GM21619 (cell line): Measurements from ENCODE around the gene ARF5.
"Not testable (repeated sequence)": the region's sequence is repeated elsewhere in the genome, so short reads cannot be mapped to it uniquely, and the experiment has no call there.

Experiments
- ATAC-seq: cut with Tn5 transposase; IDR thresholded peaks from one replicate; pipeline ENCODE4 v1.9.1; 2021; ENCODE audit not compliant: unreplicated experiment

Gene ARF5

DNA sequence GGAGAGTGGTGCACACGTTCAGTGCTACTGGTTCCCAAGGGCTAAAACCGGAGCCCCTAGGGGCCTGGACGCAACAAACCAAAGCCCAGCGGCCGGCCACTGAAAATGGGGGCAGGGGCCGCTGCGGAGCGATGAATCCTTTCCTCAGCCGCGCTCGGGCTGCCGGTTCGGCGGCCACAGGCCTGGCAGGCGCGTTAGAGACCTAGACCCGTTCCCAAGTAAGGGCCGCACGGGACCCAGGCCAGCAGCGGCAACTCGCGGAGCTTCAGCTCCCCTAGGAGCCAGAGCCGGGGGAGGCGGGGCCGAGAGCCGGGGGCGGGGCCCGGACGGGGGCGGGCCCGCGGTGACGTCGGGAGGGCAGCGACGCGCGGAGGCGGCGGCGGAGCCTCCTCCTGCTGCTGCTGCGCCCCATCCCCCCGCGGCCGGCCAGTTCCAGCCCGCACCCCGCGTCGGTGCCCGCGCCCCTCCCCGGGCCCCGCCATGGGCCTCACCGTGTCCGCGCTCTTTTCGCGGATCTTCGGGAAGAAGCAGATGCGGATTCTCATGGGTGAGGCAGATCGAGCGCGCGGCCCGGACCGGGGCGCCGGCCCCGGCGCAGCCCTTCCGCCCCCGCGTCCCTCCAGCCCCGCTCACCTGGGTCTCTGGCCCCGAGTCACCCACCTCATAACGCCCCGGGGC lies at the start of gene ARF5:
Gene ARF5, plus strand, starts transcription at position 393 of the 678 bp plus-strand sequence. Its CDS starts 88 bp downstream, at position 481.
- peak; percentile 64 for ATAC-seq

DNA sequence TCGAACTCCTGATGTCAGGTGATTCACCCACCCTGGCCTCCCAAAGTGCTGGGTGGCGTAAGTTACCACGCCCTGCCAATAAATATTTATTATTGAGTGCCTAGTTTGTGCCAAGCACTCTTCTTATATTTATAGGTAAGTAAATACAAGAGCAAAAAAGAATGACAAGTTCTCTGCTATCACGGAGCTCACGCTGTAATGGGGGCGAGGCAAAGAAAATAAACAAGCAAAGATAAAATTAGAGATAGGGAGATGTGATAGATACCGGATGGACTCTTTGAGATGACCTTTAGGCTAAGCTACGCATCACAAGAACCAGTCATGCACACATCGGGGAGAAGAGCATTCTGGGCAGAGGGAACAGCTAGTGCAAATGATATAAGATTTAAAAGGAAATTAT lies 49.1 kb upstream of the ARF5 start:
- no peak for ATAC-seq

DNA sequence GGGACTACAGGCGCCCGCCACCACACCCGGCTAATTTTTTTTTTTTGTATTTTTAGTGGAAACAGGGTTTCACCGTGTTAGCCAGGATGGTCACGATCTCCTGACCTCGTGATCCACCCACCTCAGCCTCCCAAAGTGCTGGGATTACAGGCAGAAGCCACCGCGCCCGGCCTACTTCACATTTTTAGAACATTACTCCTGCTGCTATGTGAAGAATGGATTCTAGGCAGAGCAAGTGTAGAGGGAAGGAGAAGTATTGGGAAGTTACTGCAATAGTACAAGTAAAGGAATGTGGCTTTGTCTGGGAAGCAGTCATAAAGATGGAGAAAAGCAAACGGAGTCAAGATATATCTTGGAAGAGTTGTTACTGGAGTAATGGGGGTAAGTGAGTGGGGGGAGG lies 47.8 kb upstream of the ARF5 start:
- not testable (repeated sequence) for ATAC-seq

DNA sequence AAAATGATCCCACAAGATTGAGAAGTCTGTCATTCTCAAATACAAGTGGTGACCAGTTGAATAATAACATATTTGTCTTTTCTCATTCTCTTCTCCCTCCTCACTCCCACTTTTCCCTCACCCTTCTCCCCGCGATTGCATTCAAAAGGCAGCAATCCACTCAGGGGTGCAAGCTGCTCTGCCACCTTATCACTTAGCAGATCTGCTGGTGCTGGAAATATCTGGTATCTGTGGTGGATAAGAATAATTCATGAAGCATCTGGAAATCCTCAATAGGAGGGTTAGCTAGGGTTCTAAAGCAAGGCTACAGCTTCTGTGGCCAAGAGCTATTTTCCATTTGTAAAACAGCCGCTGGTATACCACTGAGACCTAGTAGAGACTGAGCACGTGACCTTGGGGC lies 46.7 kb upstream of the ARF5 start:
- ATAC-seq = no peak

DNA sequence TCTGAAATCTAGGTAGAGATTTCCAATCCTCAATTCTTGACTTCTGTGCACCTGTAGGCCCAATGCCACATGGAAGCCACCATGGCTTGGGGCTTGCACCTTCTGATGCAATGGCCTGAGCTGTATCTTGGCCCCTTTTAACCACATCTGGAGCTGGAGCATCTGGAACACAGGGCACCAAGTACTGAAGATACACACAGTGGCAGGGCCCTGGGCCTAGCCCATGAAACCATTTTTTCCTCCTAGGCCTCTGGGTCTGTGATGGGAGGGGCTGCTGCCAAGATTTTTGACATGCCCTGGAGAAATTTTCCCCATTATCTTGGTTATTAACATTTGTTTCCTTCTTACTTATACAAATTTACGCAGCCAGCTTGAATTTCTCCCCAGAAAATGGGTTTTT lies 41.9 kb upstream of the ARF5 start:
- no peak for ATAC-seq

DNA sequence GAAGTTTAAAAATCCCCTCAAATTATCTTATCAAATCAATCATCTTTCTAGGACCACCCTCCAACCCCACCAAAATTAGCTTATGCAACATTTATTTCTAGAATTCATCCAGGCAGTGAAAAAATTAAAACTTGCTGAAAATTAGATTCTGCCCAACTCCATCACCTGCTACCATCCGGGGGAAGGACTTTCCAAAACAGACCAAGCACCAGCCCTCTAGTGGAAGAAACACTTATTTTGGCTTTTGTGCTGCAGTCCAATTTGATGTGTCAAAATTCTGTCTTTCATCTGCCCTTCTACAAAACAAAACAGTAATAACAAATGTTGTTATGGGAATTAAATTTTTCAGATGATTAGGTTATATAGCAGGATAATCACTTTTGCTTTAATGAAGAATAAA lies 38.0 kb upstream of the ARF5 start:
- no peak for ATAC-seq

DNA sequence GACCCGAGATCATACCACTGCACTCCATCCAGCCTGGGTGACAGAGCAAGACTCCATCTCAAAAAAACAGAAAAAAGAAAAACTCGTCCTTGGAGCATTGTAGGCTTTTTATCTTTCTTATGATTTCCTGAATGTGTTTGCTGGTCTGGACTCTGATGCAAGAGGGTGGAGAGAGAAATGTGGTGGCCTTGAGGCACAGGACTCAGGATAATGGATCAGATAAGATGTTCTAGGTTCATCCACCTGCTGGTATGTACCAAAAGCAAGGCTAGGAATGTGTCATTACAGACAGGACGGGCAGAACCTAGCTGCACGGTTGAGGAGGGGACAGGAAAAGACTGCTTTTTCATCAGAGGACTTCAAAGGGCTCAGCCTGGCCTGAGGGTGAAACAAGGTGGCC lies 36.3 kb upstream of the ARF5 start:
- no peak for ATAC-seq

DNA sequence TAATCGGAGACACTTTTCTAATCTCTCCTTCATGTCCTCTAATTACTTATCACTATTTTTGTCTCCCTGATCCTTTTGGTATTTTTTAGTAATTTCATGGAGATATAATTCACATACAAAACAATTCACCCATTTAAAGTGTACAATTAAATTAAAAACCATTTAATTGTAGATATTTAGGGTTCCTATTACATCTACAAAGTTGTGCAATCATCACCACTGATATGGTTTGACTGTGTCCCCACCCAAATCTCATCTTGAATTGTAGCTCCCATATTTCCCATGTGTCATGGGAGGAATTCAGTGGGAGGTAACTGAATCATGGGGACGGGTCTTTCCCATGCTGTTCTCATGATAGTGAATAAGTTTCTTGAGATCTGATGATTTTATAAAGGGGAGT lies 31.8 kb upstream of the ARF5 start:
- ATAC-seq = no peak

DNA sequence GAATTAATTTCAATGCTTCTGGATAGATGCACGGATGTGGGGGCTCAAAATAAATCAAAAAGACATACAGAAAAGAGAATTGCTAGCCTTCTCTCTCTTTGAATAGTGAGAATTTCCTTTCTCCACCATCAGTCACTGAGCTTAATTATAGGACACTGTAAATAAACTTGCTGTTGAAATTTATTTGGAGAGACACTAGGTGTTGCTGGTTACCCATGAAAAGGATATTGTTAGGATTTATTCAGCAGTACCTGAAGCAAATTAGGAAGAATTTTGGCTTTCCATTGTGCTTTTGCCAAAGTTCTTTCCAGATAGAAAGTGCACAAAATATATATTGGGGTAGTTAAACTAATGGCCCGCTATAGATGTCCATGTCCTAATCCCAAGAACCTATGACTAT lies 30.4 kb upstream of the ARF5 start:
- ATAC-seq = no peak

DNA sequence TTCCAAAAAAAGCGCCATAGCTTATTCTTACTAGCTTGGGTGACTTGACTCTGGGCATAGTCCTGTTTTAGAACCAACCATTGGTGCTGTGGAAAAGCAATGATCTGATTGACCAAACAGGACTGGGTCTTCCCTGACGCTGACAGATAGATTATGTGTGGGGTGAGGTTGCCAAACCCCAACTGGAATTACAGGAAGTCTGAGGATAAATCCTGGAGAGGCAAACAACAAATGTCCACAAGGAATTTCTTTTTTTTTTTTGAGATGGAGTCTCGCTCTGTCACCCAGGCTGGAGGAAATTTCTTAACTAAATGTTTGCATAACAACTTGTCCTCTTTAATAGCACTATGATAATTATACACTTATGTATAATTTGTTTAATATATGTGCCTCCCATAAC lies 22.0 kb upstream of the ARF5 start:
- no peak for ATAC-seq

DNA sequence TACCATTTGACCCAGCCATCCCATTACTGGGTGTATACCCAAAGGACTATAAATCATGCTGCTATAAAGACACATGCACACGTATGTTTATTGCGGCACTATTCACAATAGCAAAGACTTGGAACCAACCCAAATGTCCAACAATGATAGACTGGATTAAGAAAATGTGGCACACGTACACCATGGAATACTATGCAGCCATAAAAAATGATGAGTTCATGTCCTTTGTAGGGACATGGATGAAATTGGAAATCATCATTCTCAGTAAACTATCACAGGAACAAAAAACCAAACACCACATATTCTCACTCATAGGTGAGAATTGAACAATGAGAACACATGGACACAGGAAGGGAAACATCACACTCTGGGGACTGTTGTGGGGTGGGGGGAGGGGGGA lies 20.2 kb upstream of the ARF5 start:
- not testable (repeated sequence) for ATAC-seq

DNA sequence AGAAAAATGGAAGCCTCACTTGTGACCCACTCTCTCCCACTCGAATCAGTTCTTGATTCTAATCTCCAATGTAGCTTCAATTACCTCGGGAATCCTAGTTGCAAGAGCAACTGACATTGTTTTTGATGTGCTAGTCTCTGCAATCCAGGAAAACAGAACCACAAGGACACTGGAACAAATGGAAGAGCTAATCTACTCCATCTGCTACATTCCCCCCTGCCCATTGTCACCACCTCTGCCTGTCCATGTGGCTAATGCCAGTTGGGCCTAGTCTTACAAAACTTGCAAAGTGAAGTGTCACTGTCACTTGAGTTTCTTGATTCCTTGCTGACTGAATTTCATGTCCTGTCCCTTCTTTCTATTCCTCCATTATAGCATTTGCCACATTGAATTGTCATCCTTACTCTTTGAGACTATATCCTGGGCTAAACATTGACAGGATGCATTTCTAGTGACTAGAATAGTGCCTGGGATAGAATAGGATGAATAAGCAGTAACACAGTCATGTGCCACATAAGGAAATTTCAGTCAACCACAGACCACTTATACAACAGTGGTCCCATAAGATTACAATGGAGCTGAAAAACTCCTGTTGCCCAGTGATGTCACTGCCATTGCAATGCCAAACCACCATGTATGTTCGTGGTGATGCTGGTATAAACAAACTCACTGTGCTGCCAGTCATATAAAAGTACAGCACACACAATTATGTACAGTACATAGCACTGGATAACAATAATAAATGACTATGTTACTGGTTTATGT lies 16.3 kb upstream of the ARF5 start:
- ATAC-seq = no peak

DNA sequence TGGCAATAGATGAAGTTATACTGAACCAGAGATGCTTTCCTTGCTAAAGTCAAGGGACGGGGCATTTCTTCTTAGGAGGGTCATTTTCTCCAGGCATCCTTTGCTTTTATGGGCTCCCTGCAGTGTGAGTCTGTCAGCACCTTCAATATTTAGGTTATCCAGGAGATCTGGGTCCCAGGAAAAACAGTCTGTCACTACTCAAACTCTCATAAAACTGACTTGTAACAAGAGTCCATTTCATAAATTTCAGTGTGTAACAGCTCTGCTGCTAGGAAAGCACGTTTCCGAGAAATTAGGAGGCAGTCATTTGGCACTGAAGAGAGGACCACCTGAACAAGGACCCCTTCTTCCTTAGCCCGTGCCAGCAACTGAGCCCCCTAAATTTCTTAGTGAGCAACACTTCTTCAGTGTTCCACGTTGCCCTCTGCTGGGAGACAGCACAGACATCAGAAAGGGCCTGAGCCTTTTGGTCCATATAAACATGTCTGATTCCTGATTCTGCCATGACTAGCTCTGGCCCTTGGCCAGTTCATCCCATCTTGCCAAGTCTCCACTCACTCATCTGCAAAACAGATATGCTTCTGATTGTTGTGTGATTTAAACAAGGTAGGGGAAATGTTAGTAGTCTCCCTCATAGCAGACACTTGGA lies 10.1 kb upstream of the ARF5 start:
- no peak for ATAC-seq

DNA sequence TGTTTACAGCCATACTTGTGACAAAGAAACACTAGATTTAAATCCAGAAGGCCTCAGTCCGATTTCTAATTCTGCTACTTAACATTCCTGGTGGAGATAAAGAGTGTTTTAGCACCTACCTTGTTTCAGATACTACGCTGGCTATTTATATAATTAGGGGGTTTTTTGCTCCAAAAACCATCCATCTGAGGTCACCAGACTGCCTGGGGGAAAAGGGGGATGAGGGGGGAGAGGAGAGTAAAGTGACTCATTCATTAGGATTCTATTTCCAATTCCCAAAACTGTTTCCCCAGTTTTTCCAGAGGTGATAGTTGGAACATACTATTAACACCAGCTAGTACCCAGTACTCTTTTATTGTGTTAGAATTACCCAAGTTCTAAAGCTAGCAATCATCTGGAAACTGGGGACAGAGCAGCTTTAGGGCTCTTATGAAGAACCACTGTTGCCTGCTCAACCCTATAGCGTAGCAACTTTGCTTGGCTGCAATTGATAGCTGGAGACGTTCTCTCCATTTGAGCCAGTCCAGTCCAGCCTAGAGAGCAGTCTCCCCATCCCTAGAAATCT lies 9.4 kb upstream of the ARF5 start:
- no peak for ATAC-seq

DNA sequence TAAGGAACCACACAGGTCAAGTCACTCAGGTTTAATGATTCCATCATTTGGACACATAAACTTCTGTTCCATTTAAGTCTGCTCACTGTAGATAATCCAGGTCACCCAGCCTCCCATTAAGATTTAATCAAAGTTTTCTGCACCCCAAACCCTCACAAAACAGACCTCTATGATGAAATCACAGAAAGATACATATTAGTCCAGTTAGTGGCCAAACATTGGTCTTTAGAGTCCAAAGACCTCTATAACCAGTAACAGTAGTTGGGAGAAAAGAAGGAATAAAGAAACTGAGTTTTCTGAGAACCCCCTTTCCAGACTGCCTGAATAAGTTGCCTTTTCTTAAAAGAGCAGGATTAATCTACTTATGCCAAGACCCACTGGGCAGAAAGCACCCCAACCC lies 7.6 kb upstream of the ARF5 start:
- no peak for ATAC-seq

DNA sequence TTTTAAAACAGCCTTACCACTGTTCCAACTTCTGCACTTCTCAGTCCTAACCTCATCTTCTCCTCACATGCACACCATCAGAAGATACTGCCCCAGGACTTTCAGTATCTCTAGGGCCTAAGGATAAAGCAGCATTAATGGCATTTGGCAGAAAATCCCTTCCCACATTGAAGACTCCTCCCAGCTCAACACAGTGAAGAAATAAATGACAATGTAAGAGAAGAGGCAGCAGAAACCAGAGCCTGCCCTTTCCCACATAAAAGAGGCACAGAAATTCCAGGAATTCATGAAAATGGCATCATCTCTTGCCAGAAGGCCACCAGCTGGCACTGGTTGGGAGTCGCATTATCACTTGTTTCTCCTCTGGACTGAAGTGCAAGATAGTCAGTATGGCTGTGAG lies 6.5 kb upstream of the ARF5 start:
- ATAC-seq = no peak

DNA sequence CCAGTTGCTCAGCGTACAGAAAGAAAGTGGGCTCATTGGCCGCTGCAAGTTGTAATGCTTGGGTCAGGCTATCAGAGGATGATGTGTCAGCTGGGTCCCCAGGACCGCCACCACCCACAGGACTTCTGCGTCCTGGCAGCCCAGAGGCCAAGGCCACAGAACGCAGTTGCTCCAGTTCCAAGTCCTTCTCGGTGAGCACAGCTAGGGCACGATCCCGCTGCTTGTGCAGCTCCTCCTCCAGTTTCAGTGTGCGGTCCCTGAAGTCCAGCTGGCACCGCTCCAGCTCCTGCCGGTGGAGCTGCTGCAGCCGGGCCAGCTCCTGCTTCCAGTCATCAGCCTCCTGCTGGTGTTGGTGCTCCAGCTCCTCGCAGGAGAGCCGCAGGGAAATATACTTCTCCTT lies 5.8 kb upstream of the ARF5 start:
- no peak for ATAC-seq

DNA sequence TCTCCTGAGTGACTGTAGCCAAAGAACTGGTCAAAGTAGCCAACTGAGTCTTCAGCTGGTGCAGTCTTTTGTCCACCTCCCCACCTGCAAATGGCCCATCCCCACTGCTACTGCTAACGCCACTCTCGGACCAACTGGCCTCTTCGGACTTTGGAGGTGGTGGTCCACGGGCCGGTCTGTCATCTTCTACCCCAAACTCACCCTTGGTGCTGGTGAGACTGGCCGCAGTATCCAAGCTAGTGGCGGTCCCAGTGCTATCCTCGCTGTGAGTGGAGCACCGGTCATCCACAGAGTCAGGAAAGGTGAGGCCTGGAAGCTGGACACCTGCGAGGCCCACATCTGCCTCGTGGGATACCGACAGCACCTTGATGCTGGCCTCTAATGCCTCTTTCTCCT lies 3.6 kb upstream of the ARF5 start:
- ATAC-seq = no peak

DNA sequence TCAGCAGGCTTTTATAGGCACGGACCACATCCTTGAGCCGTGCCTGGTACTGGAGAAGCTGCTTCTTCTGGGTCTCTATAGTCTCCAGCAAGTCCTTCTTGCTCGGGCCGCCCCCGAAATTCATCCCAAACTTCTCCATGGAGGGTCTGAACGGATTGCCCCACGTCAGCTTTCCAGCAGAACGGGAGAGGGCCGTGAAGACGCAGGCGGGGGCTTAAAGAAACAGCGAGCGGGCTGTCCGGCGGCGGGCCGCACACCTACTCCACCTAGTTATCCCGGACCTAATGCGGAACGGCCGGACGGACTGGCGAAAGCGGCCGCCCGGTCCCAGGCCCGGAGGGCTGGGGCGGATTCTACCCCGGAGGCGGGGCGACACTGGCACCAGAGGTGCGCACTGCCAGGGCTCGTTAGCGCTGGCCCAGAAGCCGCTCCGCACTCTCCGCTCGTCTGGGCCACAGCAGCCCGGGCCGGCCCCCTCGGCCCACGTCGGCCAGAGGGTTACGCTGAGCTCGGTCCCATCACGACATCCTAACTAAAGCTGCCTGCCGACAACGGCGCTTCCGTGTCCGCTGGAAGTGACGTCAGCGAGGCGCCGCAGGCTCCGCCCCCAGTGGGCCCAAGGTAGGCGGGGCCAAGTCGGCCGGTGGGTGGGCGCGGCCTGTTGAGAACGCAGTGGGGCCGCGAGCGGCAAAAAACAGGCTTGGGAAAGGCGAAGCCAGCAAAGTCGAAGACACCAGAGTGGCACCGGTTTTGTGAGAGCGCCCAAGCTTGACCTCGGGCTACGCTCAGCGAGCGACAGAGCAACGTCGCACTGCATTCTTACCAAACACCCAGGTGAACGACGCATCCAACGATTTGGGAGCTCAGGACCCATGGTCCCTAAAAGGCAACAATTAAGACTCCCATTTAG lies 2.9 kb upstream of the ARF5 start, which contains the start of gene GCC1:
Gene GCC1, minus strand, starts transcription at position 553 of the 910 bp plus-strand sequence. Its CDS starts 414 bp downstream, at position 139.
- peak; percentile 73 for ATAC-seq

DNA sequence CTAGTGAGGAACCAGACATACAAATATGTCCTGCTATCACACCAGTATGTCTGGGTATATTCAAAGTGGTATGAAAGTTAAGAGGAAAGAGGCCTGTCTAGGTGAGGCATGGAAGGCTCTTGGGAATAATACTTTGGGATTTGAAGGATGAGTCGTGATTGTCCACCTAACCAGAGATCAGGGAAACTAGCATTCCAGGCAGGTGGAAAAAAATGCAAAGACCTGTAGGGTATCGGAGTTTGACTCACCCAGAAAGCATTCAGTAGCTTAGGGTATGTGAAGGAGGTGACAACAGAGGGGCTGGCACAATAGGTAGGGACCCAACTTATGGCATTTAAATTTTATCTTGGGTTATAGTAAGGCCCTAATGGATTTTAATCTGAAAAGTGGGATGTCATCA lies 1.9 kb upstream of the ARF5 start:
- no peak for ATAC-seq

DNA sequence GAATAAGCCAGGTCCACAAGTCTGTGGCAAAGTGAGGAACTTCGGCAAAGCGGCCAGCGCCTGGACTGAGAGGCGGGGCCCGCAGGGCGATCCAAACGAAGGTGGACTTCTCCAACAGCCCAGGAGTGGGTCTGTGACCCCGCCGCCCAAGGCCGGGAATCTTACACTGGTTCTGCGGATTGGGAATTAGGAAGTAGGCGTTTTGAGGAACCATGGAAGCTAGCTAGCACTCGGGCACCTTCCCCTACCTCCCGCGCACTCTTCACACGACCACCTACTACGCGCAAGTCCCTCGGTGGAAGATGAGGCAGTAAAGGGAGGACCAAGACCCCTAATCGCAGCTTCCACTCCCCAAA lies 570 bp upstream of the ARF5 start:
- ATAC-seq = no peak
